ENCODE measurements around the gene MYL12B.
A peak's percentile ranks its signal among the peaks of the same experiment; 100 is the strongest.

- peak; percentile 92 to 99 (median 96) for TF ChIP-seq CTCF (IDR thresholded peaks at IDR 0.05)
- TF ChIP-seq POLR2A (IDR thresholded peaks at IDR 0.05), result peak in 1 of 2 donors; percentile 22
Observed at GRCh38 chr18:3245853-3246634, 15.9 kb upstream of the MYL12B start.
